ENCODE results near the gene KIF21A.
"Not testable (repeated sequence)": the region's sequence is repeated elsewhere in the genome, so short reads cannot be mapped to it uniquely, and the experiment has no call there.

The KIF21A gene

DNA sequence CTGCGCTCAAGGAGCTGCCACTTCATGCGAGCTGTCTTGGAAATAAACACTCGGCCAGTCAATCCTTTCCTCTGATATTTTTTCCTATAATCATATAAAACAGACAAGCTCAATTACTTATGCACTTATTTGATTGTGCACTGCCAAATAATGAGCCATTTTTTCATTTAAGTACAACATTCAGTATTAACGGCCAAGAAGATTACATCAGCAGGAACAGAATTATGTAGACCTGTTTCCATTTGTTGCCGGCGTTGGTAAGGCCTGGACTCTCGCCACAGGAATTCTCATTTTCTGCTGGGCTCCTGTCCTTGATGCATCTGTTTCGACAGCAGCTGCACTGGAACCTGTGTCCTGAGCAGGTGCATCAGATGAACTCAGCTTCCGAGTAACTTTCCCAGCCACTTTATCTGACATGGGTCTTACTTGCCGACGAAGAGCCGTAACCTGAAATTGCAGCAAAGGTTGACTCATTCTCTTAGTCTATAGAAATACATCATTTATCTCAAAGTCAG is 110.2 kb downstream of the KIF21A start:
- DNase-seq = no peak

DNA sequence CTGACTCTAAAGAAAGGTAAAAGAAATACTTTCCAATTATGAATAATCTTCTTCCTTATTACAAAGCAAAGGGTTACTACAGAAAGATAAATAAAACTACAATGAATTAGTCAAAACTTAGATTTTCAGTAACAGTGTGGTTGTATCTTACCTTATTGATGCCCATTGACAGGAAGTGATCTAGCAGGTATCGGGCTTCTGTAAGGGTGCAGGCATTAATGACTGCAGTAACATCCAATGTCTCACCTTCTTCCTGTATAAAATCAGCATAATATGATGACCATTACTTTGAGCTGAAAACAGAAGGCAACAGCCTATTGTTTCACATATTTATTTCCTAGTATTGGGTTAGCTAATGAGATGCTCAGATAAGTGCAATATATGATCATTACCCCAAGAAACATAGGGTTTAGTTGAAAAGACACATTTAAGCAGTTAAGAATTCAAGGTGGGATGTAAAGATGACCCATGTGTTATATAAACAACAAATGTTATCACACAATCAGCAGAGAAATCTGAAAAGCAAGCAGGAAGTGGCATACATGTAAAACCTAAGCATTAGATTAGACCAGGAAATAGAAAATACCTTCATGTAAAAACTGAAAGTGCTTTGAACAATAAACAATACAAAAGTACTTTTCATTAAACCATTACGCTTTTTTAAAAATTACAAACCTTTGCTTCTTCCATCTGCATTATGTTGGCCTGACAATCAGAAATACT is 111.2 kb downstream of the KIF21A start:
- DNase-seq = no peak

DNA sequence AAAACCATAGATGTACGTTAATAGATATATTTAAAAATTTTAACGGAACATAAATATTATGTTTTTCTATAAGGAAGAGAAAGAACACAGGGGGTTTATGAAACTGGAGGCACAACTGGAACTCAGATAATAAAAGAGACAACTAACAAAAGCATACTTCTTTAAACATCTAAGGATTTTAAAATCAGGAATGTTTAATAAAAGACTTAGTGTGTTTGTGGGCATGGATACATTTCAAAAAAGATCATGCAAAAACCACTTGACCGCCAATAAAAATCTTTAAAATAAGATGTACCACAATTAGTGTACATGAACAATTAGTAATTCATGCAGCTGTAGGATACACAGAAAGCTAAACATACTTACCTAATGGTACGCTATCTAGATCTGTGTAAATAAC is 113.0 kb downstream of the KIF21A start:
- DNase-seq = no peak

DNA sequence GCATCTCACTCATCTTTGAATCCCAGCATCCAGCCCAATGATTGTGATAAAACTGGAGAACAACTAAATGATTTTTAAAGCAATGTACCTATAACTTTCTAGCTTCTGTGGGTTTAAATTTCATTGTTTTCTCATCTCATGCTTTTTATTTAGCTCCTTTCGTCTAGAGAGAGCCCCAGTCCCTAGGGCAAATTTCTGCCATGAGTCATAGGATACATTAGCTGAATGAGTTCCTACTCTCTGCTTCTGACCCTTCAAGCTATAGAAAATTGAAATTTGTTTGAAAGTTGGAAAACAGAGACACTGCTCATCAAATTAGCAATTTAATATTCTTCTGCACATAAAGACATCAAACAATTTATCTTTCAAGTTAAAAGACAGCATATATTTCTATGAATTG is 113.9 kb downstream of the KIF21A start:
- no peak for DNase-seq

DNA sequence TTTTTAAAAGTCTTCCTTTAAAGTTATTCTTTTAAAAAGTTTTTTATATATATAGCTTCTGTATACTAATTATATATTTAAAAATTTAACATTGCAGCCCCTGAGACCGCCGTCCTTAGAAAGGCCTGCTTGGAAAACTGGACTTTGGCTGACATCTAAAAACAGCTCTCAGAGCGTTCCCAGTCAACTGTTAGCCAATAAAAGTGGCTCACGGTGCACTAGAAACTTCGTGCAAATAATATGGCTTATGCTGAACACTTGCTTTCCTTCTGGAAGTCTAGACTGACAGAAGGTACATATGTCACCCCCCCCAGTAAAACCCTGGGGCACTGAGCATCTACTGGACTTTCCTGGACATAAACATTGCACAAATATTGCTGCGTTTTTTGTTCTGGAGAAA is 115.0 kb downstream of the KIF21A start:
- no peak for DNase-seq

- no peak for DNase-seq
Measured at GRCh38 chr12:39327510-39327909, 115.4 kb downstream of the KIF21A start.

DNA sequence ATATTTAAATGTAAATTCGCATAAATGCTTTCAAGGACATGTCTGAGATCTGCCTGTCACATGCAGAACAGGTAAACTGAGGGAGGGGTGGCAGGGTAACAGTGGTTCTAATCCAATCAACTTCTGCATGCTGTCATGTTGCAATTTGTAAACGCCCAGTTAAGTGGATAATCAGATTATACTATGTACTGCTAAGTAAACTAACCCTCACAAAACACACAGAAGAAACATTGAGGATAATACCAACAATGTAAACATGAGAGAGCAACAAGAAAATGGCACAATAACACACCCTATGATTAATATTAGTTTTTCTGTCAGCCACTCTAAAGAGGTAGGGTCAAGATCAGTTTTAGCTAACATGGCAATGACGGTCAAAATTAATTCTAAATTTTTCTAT is 123.7 kb downstream of the KIF21A start:
- DNase-seq = no peak

DNA sequence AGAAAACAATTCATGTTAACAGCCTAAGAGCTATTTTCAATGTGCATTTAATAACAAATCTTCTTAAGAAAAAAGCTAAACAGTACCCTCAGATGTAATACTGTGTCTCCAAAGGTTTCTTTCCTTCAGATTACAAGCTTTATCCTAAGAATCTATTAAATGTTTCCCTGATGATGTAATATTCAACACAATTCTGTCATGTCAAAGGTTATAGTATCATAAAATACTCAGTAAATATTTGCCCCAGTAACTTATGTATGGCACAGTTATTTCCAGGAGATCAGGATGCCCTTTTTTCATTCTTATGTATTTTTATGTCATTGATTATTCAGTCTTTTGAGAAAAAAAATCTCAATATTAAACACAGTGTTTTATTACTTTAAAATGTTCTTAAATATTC is 128.4 kb downstream of the KIF21A start:
- DNase-seq = no peak

DNA sequence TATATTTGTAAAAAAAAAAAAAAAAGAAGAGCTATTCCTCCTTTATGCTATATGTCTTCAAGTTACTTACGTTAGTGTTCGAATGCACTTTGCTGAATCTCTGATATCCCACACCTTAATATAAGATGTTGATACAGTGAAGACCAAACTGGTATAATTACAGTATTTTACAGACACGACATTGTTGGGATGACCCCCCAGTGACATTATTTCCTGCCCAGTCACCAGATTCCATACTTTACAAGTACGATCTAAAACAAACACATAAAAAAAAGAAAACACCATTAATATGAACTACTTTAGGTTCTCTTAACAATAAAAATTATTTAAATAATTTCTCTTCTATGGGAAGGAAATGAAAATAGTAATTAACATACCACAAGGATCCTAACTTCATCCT is 133.4 kb downstream of the KIF21A start:
- no peak for DNase-seq

DNA sequence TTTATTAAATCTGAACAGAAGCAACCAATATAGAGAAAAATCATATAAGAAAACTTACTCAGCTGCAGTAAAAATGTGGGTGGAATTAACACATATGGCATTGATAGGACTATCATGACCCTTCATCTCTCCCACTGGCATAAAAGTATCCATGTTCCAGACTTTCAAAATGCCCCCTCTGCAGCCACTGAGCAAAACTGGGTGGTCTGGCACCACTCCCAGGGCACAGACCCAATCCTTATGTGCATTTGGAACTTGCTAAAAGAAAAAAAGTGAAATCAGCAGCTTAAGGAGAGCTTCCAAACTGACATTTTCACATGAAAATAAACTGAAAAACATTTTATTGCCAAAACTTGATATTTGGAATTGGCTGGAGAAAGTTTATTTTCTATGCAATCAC is 141.5 kb downstream of the KIF21A start:
- DNase-seq = peak; percentile 87

- peak; percentile 75 for DNase-seq
Measured at GRCh38 chr12:39300799-39301198, 142.1 kb downstream of the KIF21A start.

GRCh38 chr12:39297891-39298290 is 145.0 kb downstream of the KIF21A start:
- no peak for DNase-seq

- no peak for DNase-seq
Measured at GRCh38 chr12:39296496-39296895, 146.4 kb downstream of the KIF21A start.

DNA sequence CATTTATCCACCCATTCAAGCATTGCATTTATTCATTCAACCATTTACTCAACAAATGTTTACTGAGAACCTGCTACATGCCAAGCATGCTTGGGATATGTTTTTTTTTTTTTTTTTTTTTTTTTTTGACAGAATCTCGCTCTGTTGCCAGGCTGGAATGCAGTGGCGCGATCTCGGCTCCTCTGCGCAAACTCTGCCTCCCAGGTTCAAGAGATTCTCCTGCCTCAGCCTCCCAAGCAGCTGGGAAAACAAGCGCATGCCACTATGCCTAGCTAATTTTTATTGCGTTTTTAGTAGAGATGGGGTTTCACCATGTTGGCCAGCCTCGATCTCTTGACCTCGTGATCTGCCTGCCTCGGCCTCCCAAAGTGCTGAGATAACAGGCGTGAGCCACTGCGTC is 147.3 kb downstream of the KIF21A start:
- not testable (repeated sequence) for DNase-seq

GRCh38 chr12:39294715-39295114 is 148.2 kb downstream of the KIF21A start:
- no peak for DNase-seq

DNA sequence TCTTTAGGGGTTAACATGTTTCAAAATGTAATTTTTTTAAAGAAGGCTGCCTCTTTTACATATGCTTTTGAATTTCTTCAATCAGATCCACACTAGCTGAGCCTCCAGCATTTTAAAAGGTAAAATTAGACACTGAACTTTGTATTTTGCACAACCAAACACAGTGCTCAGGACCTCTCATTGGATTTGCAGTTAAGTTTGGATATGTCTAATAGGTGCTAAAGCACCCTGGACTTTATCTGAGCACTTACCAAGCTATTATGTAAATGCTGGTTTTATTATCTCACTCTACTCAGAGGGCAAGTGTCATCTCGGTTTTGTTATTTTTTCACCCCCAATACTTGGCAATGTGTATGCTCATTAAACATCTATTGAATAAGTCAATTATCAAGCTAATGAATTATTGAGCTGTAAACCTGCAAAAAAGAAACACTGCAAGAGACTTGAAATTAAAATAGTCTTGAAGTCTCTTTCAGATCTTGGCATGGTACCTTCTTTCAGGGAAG is 150.7 kb downstream of the KIF21A start:
- no peak for DNase-seq

DNA sequence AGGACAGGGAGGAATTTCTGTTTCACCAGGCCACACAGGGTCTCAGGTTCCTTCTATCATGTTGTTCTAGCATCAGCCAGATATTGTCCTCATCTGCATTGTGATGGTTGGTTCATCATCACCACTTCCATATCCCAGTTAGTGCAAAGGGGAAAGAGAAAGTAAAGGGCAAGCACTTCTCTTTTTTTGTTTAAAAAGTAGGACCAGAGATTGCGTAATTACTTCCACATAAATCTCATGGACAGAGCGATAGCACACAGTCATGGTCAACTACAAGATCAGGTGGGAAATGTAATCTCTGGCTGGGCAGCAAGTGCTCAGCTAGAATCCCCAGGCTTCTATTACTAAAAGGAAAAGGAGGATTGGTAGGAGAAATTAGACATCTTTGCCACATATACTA is 155.1 kb downstream of the KIF21A start:
- DNase-seq = no peak

DNA sequence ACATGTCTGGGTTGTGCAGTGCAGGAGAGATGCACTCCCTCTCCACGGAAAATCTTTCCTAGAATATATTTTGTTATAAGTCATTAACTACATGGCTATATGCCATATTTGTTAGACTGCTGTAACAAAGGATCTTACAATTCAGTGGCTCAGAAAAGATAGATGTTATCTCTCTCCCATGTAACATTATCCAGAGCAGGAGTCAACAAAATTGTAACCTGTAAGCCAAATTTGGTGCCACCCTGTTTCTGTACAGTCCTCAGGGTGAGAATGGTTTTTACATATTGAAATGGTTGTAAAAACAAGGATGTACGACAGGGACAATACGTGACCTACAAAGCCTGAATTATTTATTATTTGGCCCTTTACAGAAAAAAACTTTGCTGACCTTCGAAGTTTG is 155.5 kb downstream of the KIF21A start:
- DNase-seq = no peak

DNA sequence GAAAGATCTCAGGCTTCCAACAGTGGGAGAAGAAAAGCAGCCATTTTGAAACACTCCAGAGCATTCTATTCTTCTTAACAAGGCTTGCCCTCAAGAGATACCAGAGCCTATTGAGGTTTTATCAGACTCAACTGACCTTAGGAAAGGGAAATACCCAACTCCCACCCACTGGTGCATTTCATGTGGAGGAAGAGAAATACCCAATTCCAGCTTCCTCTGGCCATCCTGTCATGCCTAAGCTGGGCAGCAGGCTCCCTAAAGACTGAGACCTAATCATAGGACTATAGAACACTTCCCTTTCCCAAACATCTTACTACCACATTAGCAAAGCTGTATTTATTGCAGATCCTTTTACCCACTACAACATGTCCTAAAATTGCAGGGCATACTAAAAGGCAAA is 164.5 kb downstream of the KIF21A start:
- no peak for DNase-seq

- no peak for DNase-seq
Measured at GRCh38 chr12:39277416-39277815, 165.5 kb downstream of the KIF21A start.

- no peak for DNase-seq
Measured at GRCh38 chr12:39275846-39276245, 167.1 kb downstream of the KIF21A start.

GRCh38 chr12:39272871-39273655 is 169.9 kb downstream of the KIF21A start:
- DNase-seq = peak; percentile 19

GRCh38 chr12:39269492-39269891 is 173.4 kb downstream of the KIF21A start:
- no peak for DNase-seq

DNA sequence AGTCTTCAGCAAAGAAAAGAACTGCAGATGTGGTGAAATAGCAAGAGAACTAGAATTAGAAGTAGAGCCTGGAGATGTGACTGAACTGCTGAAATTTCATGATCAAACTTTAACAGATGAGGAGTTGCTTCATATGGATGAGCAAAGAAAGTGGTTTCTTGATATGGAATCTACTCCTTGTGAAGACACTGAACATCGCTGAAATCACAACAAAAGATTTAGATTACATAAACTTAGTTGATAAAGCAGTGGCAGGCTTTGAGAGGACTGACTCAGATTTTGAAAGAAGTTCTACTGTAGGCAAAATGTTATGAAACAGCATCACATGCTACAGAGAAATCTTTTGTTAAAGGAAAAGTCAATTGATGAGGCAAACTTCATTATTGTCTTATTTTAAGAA is 175.0 kb downstream of the KIF21A start:
- DNase-seq = no peak

All from NCI-H446 treated with DMSO at 0.1 percent for 48 hours (cell line).